ENCODE measurements around the gene NREP. TPM values are rescaled to one million over a fixed set of nuclear protein-coding genes. Genes with fewer than 3 reads are reported as not detected.
A peak's percentile ranks its signal among the peaks of the same experiment; 100 is the strongest.

Gene NREP
- polyA plus RNA-seq, 6 donors from 2014 or later, result 13.1 to 22.1 (median 19.1) TPM

GRCh38 chr5:111755345-111755941 lies 1.6 kb downstream of the NREP start:
- ATAC-seq (ENCODE audit: low read depth in 2 of 2) (no peak), DNase-seq (no peak)
- Mint-ChIP-seq H3K9me3 (no peaks in the 10 kb centered on the region), H3K27ac (peak overlapping the region in 1 of 6 donors; percentile 41), H3K4me3 (peak overlapping the region in 6 of 8 donors; percentile 25 to 95 (median 90)), H3K4me1 (peaks cover 17 to 30% (median 20%) of the 10 kb centered on the region in 3 donors), H3K27me3 (no peaks in the 10 kb centered on the region), H3K36me3 (no peaks in the 10 kb centered on the region)

GRCh38 chr5:111753884-111754589 lies 3.0 kb downstream of the NREP start:
- ATAC-seq (ENCODE audit: low read depth in 2 of 2) (no peak), DNase-seq (no peak)
- peaks cover 17 to 30% (median 20%) of the 10 kb centered on the region in 3 donors for H3K4me1 Mint-ChIP-seq
- no peaks in the 10 kb centered on the region for H3K9me3 Mint-ChIP-seq
- no peaks in the 10 kb centered on the region for H3K27me3 Mint-ChIP-seq
- no peaks in the 10 kb centered on the region for H3K36me3 Mint-ChIP-seq
- H3K4me3 Mint-ChIP-seq, result no peak overlapping the region
- no peak overlapping the region for H3K27ac Mint-ChIP-seq

- DNase-seq, result no peak
- Mint-ChIP-seq H3K4me3 (no peak overlapping the region), H3K4me1 (peaks cover 13 to 22% (median 14%) of the 10 kb centered on the region in 3 donors), H3K9me3 (no peaks in the 10 kb centered on the region), H3K36me3 (no peaks in the 10 kb centered on the region), H3K27me3 (no peaks in the 10 kb centered on the region), H3K27ac (peak overlapping the region in 1 of 6 donors; percentile 16)
- ATAC-seq (ENCODE audit: low read depth in 2 of 2), result no peak
Observed at GRCh38 chr5:111752426-111752965, 4.5 kb downstream of the NREP start.

GRCh38 chr5:111749303-111750026 lies 7.5 kb downstream of the NREP start:
- peaks cover 0 to 5% (median 0%) of the 10 kb centered on the region in 3 donors for H3K4me1 Mint-ChIP-seq
- no peaks in the 10 kb centered on the region for H3K36me3 Mint-ChIP-seq
- no peak overlapping the region for H3K27ac Mint-ChIP-seq
- no peak for DNase-seq
- no peak overlapping the region for H3K4me3 Mint-ChIP-seq
- ATAC-seq (ENCODE audit: low read depth in 2 of 2), result no peak
- no peaks in the 10 kb centered on the region for H3K27me3 Mint-ChIP-seq
- H3K9me3 Mint-ChIP-seq, result no peaks in the 10 kb centered on the region

DNA sequence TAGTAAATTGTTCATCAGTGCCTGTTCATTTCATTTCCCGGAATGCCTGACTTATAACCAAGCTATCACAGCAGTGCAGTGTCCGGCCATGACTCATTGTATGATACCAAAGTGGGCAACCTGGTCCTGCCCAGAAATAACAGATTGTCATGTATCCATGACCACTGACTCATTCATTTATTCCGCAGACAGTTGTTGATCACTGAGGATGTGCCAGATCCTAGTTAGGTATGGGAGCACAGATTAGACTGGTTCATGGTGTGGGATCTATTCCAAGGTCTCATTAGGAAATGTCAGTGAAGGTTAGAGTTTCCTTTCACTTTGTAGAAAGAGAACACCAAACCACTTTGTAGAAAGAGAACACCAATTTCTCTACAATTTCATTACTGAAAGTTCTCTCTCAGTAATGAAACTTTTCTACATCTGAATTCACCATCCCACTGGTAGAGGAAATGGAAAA lies 8.7 kb downstream of the NREP start:
- DNase-seq (no peak), ATAC-seq (ENCODE audit: low read depth in 2 of 2) (no peak)
- Mint-ChIP-seq H3K36me3 (no peaks in the 10 kb centered on the region), H3K9me3 (no peaks in the 10 kb centered on the region), H3K27me3 (no peaks in the 10 kb centered on the region), H3K27ac (peak overlapping the region in 1 of 6 donors; percentile 33), H3K4me3 (no peak overlapping the region), H3K4me1 (peaks cover 0 to 5% (median 0%) of the 10 kb centered on the region in 3 donors)

- Mint-ChIP-seq H3K36me3 (no peaks in the 10 kb centered on the region), H3K27ac (no peak overlapping the region), H3K4me1 (peaks cover 0 to 4% (median under 1%) of the 10 kb centered on the region in 3 donors), H3K27me3 (no peaks in the 10 kb centered on the region), H3K9me3 (no peaks in the 10 kb centered on the region), H3K4me3 (no peak overlapping the region)
- DNase-seq, result no peak
- ATAC-seq (ENCODE audit: low read depth in 2 of 2), result no peak
Observed at GRCh38 chr5:111747337-111747736, 9.7 kb downstream of the NREP start.

GRCh38 chr5:111746791-111747190 lies 10.2 kb downstream of the NREP start:
- DNase-seq (no peak), ATAC-seq (ENCODE audit: low read depth in 2 of 2) (no peak)
- Mint-ChIP-seq H3K27me3 (no peaks in the 10 kb centered on the region), H3K4me1 (peaks cover 2 to 6% (median 4%) of the 10 kb centered on the region in 3 donors), H3K4me3 (no peak overlapping the region), H3K9me3 (no peaks in the 10 kb centered on the region), H3K27ac (no peak overlapping the region), H3K36me3 (no peaks in the 10 kb centered on the region)

DNA sequence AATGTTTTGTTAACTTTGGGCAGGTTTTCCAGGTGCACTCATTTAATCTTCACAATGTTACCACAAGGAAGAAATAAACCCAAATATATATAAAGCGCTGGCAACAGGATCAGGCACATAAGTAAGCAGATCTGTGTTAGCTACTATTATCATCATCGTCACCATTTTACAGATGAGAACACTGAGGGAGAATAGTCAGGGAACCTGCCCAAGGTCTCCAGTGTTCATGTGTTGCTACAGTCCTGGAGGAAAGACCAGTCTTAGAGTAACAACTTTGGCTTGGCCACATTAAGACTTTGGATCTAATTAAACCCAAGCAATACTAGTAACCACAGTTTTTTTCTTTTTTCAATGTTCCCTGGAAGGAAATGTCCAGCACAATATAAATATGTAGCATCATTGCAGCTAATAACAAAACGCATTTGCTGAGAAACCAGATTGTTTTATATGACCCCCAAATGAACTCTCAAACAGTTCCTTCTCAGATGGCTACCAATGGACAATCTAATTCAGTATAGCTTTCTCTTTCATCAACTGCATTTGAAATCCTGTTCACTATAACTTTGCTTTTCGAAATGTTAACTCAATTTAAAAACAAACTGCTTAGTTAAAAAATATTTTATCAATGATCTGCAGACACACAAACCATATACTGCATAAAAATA lies 11.8 kb downstream of the NREP start:
- H3K4me1 Mint-ChIP-seq, result peaks cover 9 to 15% (median 11%) of the 10 kb centered on the region in 3 donors

DNA sequence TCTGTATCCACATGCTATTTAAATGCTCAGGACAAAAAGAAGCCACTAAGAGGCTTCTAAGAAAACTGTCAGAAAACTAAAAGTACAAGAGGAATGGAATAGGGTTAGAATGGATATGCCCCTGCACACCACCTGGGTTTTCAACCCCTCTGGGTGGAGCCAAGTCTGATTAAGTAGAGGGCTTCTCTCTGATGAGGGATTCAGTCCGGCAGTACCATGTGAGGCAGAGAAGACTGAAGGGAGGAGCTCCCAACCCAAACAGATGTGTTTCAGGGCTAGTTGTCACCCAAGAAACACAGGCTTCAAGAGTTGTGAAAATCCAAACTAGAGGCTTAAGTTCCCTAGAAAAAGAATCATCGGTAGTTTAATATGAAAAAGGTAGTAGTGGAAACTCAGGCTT lies 12.5 kb downstream of the NREP start:
- Mint-ChIP-seq H3K4me3 (no peak overlapping the region), H3K27me3 (no peaks in the 10 kb centered on the region), H3K9me3 (no peaks in the 10 kb centered on the region), H3K27ac (no peak overlapping the region), H3K36me3 (no peaks in the 10 kb centered on the region), H3K4me1 (peaks cover 9 to 15% (median 11%) of the 10 kb centered on the region in 3 donors)
- no peak for DNase-seq
- ATAC-seq (ENCODE audit: low read depth in 2 of 2), result no peak

More for the DNA sequence above, 11.8 kb downstream of the NREP start:
- H3K9me3 Mint-ChIP-seq, result no peaks in the 10 kb centered on the region
- H3K36me3 Mint-ChIP-seq, result no peaks in the 10 kb centered on the region
- H3K4me3 Mint-ChIP-seq, result no peak overlapping the region
- ATAC-seq (ENCODE audit: low read depth in 2 of 2) (no peak), DNase-seq (no peak)
- no peak overlapping the region for H3K27ac Mint-ChIP-seq
- H3K27me3 Mint-ChIP-seq, result no peaks in the 10 kb centered on the region

- H3K4me1 Mint-ChIP-seq, result peaks cover 9 to 18% (median 11%) of the 10 kb centered on the region in 3 donors
- no peaks in the 10 kb centered on the region for H3K27me3 Mint-ChIP-seq
- DNase-seq, result no peak
- H3K9me3 Mint-ChIP-seq, result no peaks in the 10 kb centered on the region
- peak overlapping the region in 1 of 6 donors; percentile 79 for H3K27ac Mint-ChIP-seq
- ATAC-seq (ENCODE audit: low read depth in 2 of 2), result no peak
- H3K36me3 Mint-ChIP-seq, result no peaks in the 10 kb centered on the region
- H3K4me3 Mint-ChIP-seq, result no peak overlapping the region
Observed at GRCh38 chr5:111743988-111744387, 13.0 kb downstream of the NREP start.

DNA sequence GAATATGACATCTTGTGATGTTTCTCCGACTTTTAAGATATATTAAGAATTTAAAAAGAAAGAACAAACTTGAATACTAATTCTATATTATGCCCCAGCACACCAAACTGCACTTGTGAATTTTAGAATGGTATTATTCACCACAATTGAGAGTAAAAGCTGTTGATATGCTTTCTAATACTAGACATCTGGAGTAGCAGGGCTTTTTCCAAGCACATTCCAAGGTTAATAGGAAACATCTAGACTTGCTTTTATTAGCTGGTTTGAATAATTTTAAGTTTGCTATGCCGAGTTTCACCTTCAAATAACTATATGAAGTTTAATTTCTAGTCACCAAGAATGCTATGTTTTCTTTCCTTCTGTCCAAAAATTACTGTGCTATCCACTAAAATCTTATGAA lies 13.5 kb downstream of the NREP start:
- Mint-ChIP-seq H3K36me3 (no peaks in the 10 kb centered on the region), H3K9me3 (no peaks in the 10 kb centered on the region), H3K4me1 (peaks cover 9 to 23% (median 14%) of the 10 kb centered on the region in 3 donors)

DNA sequence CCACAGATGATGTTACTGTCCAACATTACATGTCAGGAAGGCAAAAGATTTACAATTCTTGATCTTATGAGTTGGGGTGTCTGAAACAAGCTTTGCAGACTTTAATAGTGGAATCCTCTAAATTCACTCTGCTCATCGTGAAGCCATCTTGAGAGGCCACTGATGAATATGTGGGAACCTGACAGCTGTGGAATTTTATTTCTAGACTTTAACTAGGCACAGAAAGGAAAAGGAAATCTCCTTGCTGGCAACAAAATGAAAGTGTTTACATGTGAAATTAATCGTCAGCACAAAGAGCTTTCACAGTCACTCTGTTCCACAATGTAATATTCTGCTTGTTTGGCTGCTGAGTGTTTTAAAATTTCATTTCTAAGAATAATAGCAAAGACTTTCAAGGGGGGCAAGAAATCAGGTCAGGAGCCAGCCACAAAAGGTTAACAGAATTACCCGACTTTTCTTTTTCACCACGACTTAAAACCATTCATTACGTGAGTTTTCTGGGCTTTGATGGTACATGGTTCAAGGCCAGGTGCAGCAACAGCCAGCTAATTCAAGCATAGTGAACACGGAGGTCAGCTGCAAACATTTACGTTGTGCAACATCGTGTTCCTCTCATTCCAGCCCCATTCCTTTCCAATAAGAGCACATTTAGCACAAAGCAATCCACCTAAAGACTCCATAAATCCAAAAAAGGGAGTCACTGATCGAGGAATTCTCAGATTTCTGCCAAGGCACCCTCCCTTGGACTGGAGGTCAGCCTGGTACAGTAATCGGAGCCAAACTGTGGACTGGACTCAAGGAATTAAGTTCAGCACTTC lies 14.6 kb downstream of the NREP start:
- Mint-ChIP-seq H3K27me3 (no peaks in the 10 kb centered on the region), H3K4me1 (peaks cover 9 to 28% (median 18%) of the 10 kb centered on the region in 3 donors), H3K4me3 (peak overlapping the region in 3 of 8 donors; percentile 31 to 69 (median 49)), H3K9me3 (no peaks in the 10 kb centered on the region), H3K36me3 (no peaks in the 10 kb centered on the region), H3K27ac (peak overlapping the region in 3 of 6 donors; percentile 2 to 83 (median 69))
- ATAC-seq (ENCODE audit: low read depth in 2 of 2) (no peak), DNase-seq (no peak)

More for the DNA sequence above, 13.5 kb downstream of the NREP start:
- DNase-seq, result no peak
- H3K4me3 Mint-ChIP-seq, result no peak overlapping the region
- H3K27me3 Mint-ChIP-seq, result no peaks in the 10 kb centered on the region
- H3K27ac Mint-ChIP-seq, result no peak overlapping the region
- no peak for ATAC-seq (ENCODE audit: low read depth in 2 of 2)
